Activated CD4-positive, alpha-beta T cell treated with anti-CD3 and anti-CD28 coated beads, Interleukin-2, amount 10 ng/mL, durations not matched to agents 24 days and 14 days (primary cell): ENCODE data around the gene TGM5. TPM values are rescaled to one million over a fixed set of nuclear protein-coding genes. Genes with fewer than 3 reads are reported as not detected.
"Not testable (repeated sequence)": the region's sequence is repeated elsewhere in the genome, so short reads cannot be mapped to it uniquely, and the experiment has no call there.

Experiments used
- DNase-seq: peaks from one replicate; pipeline ENCODE4 v3.0.0; 2022
- H3K27ac Mint-ChIP-seq: one replicate; pipeline ENCODE4 v1.8.0; 2022; ENCODE audit warnings: mild to moderate bottlenecking, mixed read lengths
- H3K27me3 Mint-ChIP-seq: one replicate; pipeline ENCODE4 v1.8.0; 2022; ENCODE audit warnings: mixed read lengths
- H3K36me3 Mint-ChIP-seq: one replicate; pipeline ENCODE4 v1.8.0; 2022; ENCODE audit warnings: low read depth, mild to moderate bottlenecking, mixed read lengths
- H3K4me1 Mint-ChIP-seq: one replicate; pipeline ENCODE4 v1.8.0; 2021; ENCODE audit warnings: mixed read lengths
- H3K4me3 Mint-ChIP-seq: one replicate; pipeline ENCODE4 v1.8.0; 2022; ENCODE audit warnings: mild to moderate bottlenecking, moderate library complexity, mixed read lengths
- H3K9me3 Mint-ChIP-seq: one replicate; pipeline ENCODE4 v1.8.0; 2021; ENCODE audit warnings: mixed read lengths
- intact Hi-C: fragments of 100-400 bp; cut with micrococcal nuclease; formaldehyde crosslinking; loops from one replicate; pipeline ENCODE4 v1.15.1; 2023
- total RNA-seq: library from RNA; stranded (reverse); gene quantifications from 2 replicates; pipeline ENCODE4 v1.2.3, GENCODE V29; 2022

The TGM5 gene
- total RNA-seq, 1 donor from 2014 or later, result not detected

DNA sequence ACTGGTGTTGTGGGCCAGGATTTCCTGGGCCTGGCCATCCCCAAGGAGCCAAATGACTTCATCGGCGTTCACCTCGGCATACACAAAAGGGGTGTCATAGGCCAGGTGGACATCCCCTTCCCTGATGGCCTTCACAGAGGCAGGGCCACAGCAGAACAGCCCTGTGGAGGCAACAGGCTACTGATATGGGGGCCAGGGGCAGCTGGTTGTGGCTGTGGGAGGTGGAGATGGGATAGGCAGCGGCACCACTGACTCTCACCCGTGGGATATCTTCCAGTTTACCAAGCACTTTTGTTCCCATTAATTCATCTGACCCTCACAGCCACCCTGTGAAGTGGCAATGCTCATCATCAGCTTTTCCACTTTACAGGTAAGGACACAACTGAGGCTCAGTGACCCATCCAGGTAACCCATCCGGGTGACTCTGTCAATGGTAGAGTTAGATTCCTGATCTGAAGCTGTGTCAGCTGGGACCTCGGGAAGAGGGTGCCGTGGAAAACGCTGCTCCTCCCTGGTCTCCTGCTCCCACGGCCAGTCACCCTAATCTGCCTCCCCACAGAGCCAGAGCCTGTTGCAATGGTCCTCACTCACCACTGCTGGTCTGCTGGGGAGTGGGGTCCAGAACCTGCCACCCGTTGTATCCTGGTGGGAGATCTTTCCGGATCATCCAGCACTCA is 15.3 kb upstream of the TGM5 start:
- peaks cover 6% of the 10 kb centered on the region for H3K4me1 Mint-ChIP-seq
- no peak overlapping the region for H3K27ac Mint-ChIP-seq
- H3K4me3 Mint-ChIP-seq, result no peak overlapping the region
- H3K36me3 Mint-ChIP-seq, result no peaks in the 10 kb centered on the region
- peaks cover 1% of the 10 kb centered on the region for H3K27me3 Mint-ChIP-seq
- H3K9me3 Mint-ChIP-seq, result no peaks in the 10 kb centered on the region
- no peak for DNase-seq
- intact Hi-C loops, result no loop called here

GRCh38 chr15:43280996-43281395 is 14.3 kb upstream of the TGM5 start:
- intact Hi-C loops, result no loop called here
- Mint-ChIP-seq H3K36me3 (no peaks in the 10 kb centered on the region), H3K27ac (no peak overlapping the region), H3K9me3 (no peaks in the 10 kb centered on the region), H3K27me3 (peaks cover 1% of the 10 kb centered on the region), H3K4me3 (no peak overlapping the region), H3K4me1 (peaks cover 6% of the 10 kb centered on the region)
- no peak for DNase-seq

GRCh38 chr15:43279496-43279895 is 12.8 kb upstream of the TGM5 start:
- Mint-ChIP-seq H3K4me1 (peaks cover 4% of the 10 kb centered on the region), H3K9me3 (no peaks in the 10 kb centered on the region), H3K4me3 (no peak overlapping the region), H3K27ac (no peak overlapping the region), H3K36me3 (no peaks in the 10 kb centered on the region), H3K27me3 (no peaks in the 10 kb centered on the region)
- no peak for DNase-seq
- intact Hi-C loops, result no loop called here

DNA sequence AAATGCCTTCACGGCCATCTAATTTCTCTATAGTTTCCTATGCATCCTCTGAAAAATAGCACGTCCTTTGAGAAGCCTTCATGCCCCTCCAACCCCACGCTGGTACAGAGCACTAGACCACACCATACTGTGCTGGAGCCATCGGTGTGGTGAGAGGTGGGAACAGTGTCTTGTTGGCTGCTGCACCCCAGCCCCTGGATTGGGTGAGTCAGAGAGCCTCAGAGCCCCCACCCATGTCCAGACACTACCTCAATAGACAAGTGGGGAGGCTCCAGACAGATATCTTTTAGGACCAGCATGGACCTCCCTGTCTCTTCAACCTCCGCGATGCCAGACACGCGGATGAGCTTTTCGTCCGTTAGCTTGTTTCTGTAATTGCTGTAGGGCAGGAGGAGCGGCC is 12.1 kb upstream of the TGM5 start:
- no peaks in the 10 kb centered on the region for H3K4me1 Mint-ChIP-seq
- no peaks in the 10 kb centered on the region for H3K9me3 Mint-ChIP-seq
- H3K27ac Mint-ChIP-seq, result no peak overlapping the region
- DNase-seq, result no peak
- intact Hi-C loops, result no loop called here
- H3K4me3 Mint-ChIP-seq, result no peak overlapping the region
- H3K36me3 Mint-ChIP-seq, result no peaks in the 10 kb centered on the region
- H3K27me3 Mint-ChIP-seq, result no peaks in the 10 kb centered on the region

GRCh38 chr15:43277901-43278300 is 11.2 kb upstream of the TGM5 start:
- H3K36me3 Mint-ChIP-seq, result no peaks in the 10 kb centered on the region
- H3K9me3 Mint-ChIP-seq, result no peaks in the 10 kb centered on the region
- DNase-seq, result no peak
- no peak overlapping the region for H3K4me3 Mint-ChIP-seq
- intact Hi-C loops, result no loop called here
- H3K27me3 Mint-ChIP-seq, result no peaks in the 10 kb centered on the region
- peaks cover 2% of the 10 kb centered on the region for H3K4me1 Mint-ChIP-seq
- H3K27ac Mint-ChIP-seq, result no peak overlapping the region

- no peak overlapping the region for H3K27ac Mint-ChIP-seq
- peaks cover 2% of the 10 kb centered on the region for H3K4me1 Mint-ChIP-seq
- no peaks in the 10 kb centered on the region for H3K36me3 Mint-ChIP-seq
- no peak overlapping the region for H3K4me3 Mint-ChIP-seq
- H3K27me3 Mint-ChIP-seq, result no peaks in the 10 kb centered on the region
- no peaks in the 10 kb centered on the region for H3K9me3 Mint-ChIP-seq
- DNase-seq, result no peak
- intact Hi-C loops, result no loop called here
Measured at GRCh38 chr15:43277231-43277823, 10.6 kb upstream of the TGM5 start.

DNA sequence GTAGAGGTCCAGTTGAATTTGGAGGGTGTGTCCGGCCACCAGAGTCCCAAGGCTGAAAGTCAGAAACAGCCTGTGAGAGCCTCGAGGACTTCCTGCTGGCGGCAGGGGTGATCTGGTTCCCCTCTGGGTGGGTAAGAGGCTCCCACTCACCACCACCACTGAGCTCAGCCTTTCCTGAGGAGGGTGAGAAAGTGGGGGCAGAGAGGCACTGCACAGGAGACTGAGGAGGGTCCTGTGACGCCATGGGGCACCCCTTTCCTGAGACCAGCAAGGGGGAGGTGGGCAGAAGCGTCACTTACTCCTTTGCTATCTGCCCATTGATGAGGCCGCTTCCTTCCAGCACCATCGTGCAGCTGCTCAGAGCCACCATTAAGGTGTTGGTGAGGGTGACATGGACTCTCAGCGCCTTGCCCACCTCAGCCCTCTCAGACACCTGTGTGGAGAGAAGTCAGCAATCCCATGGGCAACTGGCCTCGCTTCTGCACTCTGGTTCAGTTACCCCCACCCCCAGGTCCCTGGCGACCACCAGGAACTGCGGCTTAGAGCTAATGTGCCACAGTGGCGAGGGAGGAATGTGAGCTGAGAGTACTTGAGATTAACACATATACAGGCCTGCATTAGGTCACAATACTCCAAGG is 10.0 kb upstream of the TGM5 start:
- no peak for DNase-seq
- H3K36me3 Mint-ChIP-seq, result no peaks in the 10 kb centered on the region
- H3K27me3 Mint-ChIP-seq, result no peaks in the 10 kb centered on the region
- peaks cover 2% of the 10 kb centered on the region for H3K4me1 Mint-ChIP-seq
- intact Hi-C loops, result no loop called here
- no peak overlapping the region for H3K27ac Mint-ChIP-seq
- H3K4me3 Mint-ChIP-seq, result no peak overlapping the region
- H3K9me3 Mint-ChIP-seq, result no peaks in the 10 kb centered on the region

DNA sequence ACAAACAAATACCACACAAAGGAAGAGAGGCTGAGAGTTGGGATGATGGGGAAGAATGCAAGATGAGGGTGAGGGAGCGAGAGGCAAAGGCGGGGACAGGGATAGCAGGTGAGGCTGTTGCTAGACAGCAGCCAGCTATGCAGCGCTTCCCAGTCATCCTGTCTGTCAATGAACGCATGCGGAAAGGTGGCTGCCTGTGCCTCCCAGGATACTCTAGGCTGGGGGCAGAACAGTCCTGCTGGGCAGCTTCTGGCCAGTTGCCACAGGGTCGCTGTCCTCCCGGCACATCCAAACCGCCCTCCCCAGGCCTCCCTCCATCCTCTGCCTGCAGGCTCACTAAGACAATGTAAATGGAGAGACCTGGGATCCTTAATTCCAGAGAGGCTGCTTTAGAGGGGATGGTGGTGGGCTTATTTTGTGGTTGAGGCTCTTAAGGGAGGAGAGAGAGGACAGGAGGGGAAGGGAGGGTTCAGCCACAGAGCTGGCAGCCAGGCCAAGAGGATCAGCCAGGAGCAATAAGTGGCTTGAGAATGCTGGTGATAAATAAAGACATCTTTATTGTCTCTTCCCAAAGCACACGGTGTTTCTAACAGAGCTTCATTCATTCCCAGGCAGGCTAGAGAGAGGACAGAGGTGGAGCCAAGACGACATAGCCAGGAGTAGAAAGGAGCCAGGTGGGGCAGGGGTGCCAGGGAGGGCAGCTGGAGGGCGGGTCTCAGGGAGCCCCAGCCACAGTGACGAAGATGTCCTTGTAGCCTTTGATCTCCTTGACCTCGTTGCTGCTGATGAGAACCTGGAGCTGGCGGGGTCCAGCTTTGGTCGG is 9.2 kb upstream of the TGM5 start:
- H3K36me3 Mint-ChIP-seq, result no peaks in the 10 kb centered on the region
- no peak for DNase-seq
- intact Hi-C loops, result no loop called here
- no peak overlapping the region for H3K27ac Mint-ChIP-seq
- no peak overlapping the region for H3K4me3 Mint-ChIP-seq
- H3K27me3 Mint-ChIP-seq, result no peaks in the 10 kb centered on the region
- H3K4me1 Mint-ChIP-seq, result peaks cover 2% of the 10 kb centered on the region
- H3K9me3 Mint-ChIP-seq, result no peaks in the 10 kb centered on the region

DNA sequence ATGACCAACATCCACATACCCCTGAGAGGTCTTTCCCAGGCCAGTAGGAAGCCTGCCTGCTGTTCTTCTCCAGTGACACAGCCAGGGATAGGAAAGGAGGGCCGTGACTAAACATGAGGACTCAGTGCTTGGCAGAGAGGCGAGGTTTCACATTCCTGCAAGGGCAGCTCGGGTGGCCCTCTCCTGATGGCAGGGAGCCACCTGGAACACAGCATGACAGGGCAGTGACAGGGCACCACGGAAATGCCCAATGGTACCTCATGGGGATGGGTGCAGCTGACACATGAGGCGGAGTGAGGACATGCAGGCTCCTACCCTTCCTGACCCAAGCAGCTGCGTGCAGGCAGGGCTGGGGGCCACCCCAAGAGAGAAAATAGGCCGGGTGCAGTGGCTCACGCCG is 7.4 kb upstream of the TGM5 start:
- Mint-ChIP-seq H3K4me1 (peaks cover 10% of the 10 kb centered on the region), H3K4me3 (no peak overlapping the region), H3K27me3 (no peaks in the 10 kb centered on the region), H3K9me3 (no peaks in the 10 kb centered on the region), H3K36me3 (no peaks in the 10 kb centered on the region), H3K27ac (no peak overlapping the region)
- intact Hi-C loops, result no loop called here
- no peak for DNase-seq

GRCh38 chr15:43273243-43273642 is 6.5 kb upstream of the TGM5 start:
- H3K27ac Mint-ChIP-seq, result no peak overlapping the region

GRCh38 chr15:43271908-43272307 is 5.2 kb upstream of the TGM5 start:
- DNase-seq, intact Hi-C loops, H3K9me3 Mint-ChIP-seq, H3K27ac Mint-ChIP-seq, H3K36me3 Mint-ChIP-seq, H3K27me3 Mint-ChIP-seq, H3K4me3 Mint-ChIP-seq: not testable (repeated sequence)
- peaks cover 10% of the 10 kb centered on the region for H3K4me1 Mint-ChIP-seq

More at GRCh38 chr15:43273243-43273642, 6.5 kb upstream of the TGM5 start:
- Mint-ChIP-seq H3K4me1 (peaks cover 10% of the 10 kb centered on the region), H3K27me3 (peaks cover 2% of the 10 kb centered on the region), H3K4me3 (no peak overlapping the region), H3K36me3 (no peaks in the 10 kb centered on the region), H3K9me3 (no peaks in the 10 kb centered on the region)
- no peak for DNase-seq
- intact Hi-C loops, result no loop called here

DNA sequence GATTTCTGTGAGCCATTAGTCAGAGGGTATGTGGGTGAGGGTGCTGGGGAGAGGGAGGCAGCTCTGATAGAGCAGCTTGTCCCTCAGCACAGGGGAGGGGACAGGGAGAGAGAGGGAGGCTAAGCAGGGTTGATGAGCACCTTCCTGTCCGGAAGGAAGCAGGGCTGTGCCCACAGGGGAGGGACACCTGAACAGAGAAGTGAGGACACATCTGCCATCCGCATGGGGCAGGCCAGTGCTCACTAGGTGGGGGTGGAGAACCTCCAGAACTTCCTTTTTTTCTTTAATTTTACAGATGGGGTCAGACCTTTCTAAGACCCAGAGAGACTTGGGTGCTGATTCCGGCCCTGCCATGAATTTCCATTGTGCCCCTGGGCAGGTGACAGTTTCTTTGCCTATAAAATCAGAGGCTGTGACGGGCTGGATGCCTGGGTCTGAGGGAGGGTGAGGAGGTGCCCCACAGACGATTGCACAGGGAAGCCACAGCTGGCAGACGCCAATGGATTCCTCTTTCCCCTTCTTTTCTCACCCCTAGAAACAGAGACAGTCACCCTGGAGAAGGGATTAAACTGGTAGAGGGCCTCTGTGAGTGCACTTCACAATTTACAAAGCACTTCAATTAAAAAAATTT is 4.1 kb upstream of the TGM5 start:
- intact Hi-C loops, result no loop called here
- Mint-ChIP-seq H3K36me3 (no peaks in the 10 kb centered on the region), H3K27me3 (peaks cover 5% of the 10 kb centered on the region), H3K9me3 (no peaks in the 10 kb centered on the region), H3K27ac (no peak overlapping the region), H3K4me3 (no peak overlapping the region), H3K4me1 (peaks cover 10% of the 10 kb centered on the region)
- DNase-seq, result no peak

DNA sequence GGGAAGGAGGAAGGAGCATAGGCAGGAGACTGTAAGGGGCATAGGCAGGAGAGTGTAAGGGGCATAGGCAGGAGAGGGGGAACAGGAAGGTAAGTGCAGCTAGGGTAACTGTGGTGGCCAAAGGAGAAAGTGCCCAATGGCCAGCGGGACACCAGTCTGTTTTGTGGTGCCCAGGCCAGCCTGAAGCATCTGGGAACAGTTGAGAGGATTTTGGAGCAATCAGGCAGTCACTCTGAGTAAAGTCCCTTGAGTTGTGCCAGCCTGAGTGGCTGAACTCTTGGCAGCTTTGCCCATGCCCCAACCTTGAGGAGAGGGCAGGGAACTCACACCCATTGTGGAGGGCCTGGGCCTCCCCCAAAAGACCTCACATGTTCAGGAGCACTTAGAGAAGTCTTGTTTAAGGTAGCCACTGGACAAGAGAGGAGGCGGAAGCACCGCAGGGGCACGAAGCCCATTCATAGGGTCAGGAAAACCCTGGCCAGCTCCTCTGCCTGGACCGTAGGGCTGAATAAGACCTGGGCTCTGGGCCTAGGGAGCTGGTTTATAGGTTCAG is 3.5 kb upstream of the TGM5 start:
- no peak overlapping the region for H3K4me3 Mint-ChIP-seq
- DNase-seq, result no peak
- peaks cover 10% of the 10 kb centered on the region for H3K4me1 Mint-ChIP-seq
- intact Hi-C loops, result no loop called here
- peaks cover 7% of the 10 kb centered on the region for H3K27me3 Mint-ChIP-seq
- H3K9me3 Mint-ChIP-seq, result no peaks in the 10 kb centered on the region
- no peak overlapping the region for H3K27ac Mint-ChIP-seq
- H3K36me3 Mint-ChIP-seq, result no peaks in the 10 kb centered on the region
